GM23248 (cell line): ENCODE data around the gene ZEB2. TPM values are rescaled to one million over a fixed set of nuclear protein-coding genes. Genes with fewer than 3 reads are reported as not detected.

Experiments
- DNase-seq: peaks from one replicate; pipeline ENCODE4 v3.0.0-alpha.2; 2015
- H2AFZ ChIP-seq: fragments of 200-600 bp; sonication (generic); 2 replicates; pipeline ENCODE4 v1.6.1; 2016; ENCODE audit warnings: antibody characterized with exemption
- H3F3A ChIP-seq: fragments of 200-600 bp; sonication (generic); 2 replicates; pipeline ENCODE4 v1.6.1; 2016; ENCODE audit warnings: mild to moderate bottlenecking, antibody characterized with exemption, mixed run types; ENCODE audit not compliant: insufficient read depth
- H3K27ac ChIP-seq: fragments of 200-600 bp; sonication (generic); 2 replicates; pipeline ENCODE4 v1.5.1; 2016; ENCODE audit warnings: mild to moderate bottlenecking
- H3K27me3 ChIP-seq: fragments of 200-600 bp; sonication (generic); replicated peaks from 2 replicates; pipeline ENCODE4 v1.6.1; 2016; ENCODE audit warnings: mild to moderate bottlenecking; ENCODE audit not compliant: insufficient read depth
- H3K36me3 ChIP-seq: fragments of 200-600 bp; sonication (generic); 2 replicates; pipeline ENCODE4 v1.6.1; 2016; ENCODE audit warnings: low read depth, mild to moderate bottlenecking
- H3K4me1 ChIP-seq: fragments of 200-600 bp; sonication (generic); 2 replicates; pipeline ENCODE4 v1.6.1; 2016; ENCODE audit warnings: mild to moderate bottlenecking; ENCODE audit not compliant: insufficient read depth
- H3K4me2 ChIP-seq: fragments of 200-600 bp; sonication (generic); one replicate; pipeline ENCODE4 v1.6.1; 2016; ENCODE audit warnings: mild to moderate bottlenecking; ENCODE audit not compliant: unreplicated experiment
- H3K4me3 ChIP-seq: fragments of 200-600 bp; sonication (generic); 2 replicates; pipeline ENCODE4 v1.5.1; 2016; ENCODE audit warnings: mild to moderate bottlenecking
- H3K79me2 ChIP-seq: fragments of 200-600 bp; sonication (generic); 2 replicates; pipeline ENCODE4 v1.6.1; 2016; ENCODE audit warnings: mild to moderate bottlenecking; ENCODE audit not compliant: insufficient read depth
- H3K9ac ChIP-seq: fragments of 200-600 bp; sonication (generic); 2 replicates; pipeline ENCODE4 v1.6.1; 2016; ENCODE audit warnings: mild to moderate bottlenecking
- H3K9me2 ChIP-seq: fragments of 200-600 bp; sonication (generic); 2 replicates; pipeline ENCODE4 v1.6.1; 2016; ENCODE audit warnings: mixed run types, mild to moderate bottlenecking, moderate library complexity; ENCODE audit not compliant: insufficient read depth
- H3K9me3 ChIP-seq: fragments of 200-600 bp; sonication (generic); one replicate; pipeline ENCODE4 v1.6.1; 2017; ENCODE audit warnings: low read depth
- H4K20me1 ChIP-seq: fragments of 200-600 bp; sonication (generic); 2 replicates; pipeline ENCODE4 v1.6.0; 2016; ENCODE audit not compliant: insufficient read depth
- EZH2 ChIP-seq: fragments of 200-600 bp; sonication (generic); IDR thresholded peaks from 2 replicates; pipeline ENCODE4 v1.6.1; 2018; ENCODE audit warnings: antibody characterized with exemption, mild to moderate bottlenecking; ENCODE audit not compliant: insufficient read depth, poor library complexity, severe bottlenecking
- EZH2phosphoT487 ChIP-seq: fragments of 200-600 bp; sonication (generic); IDR thresholded peaks from 2 replicates; pipeline ENCODE4 v1.6.1; 2018; ENCODE audit warnings: antibody characterized with exemption, moderate library complexity, mild to moderate bottlenecking, low read depth; ENCODE audit not compliant: insufficient read depth
- WGBS, 2 experiments: methylation state at CpG; one replicate each; pipeline ENCODE4 v1.1.6; 2015 to 2017; ENCODE audit warnings: low lambda C conversion rate in 2 of 2, low coverage in 1 of 2; ENCODE audit errors: missing lambda C conversion rate in 2 of 2; 5-methylcytosine and 5-hydroxymethylcytosine counted together
- in situ Hi-C: fragments of 300-500 bp; cut with MboI; formaldehyde crosslinking; loops from 2 replicates; pipeline ENCODE4 v1.15.0; 2020
- polyA plus RNA-seq: library from polyadenylated mRNA; unstranded; fragments of >200 nt; fragmentation: Nextera tagmentation; extraction: Ambion mirVana; gene quantifications from 2 replicates; pipeline ENCODE4 v1.2.1, GENCODE V29; 2016
- total RNA-seq: library from RNA; depleted of rRNA; stranded (reverse); fragments of >200 nt; shearing (Covaris generic); gene quantifications from 2 replicates; pipeline ENCODE4 v1.2.3, GENCODE V29; 2014

The ZEB2 gene
- total and polyA plus RNA-seq, 2 experiments from 2014 or later: 26.2 to 46.8 TPM

GRCh38 chr2:144451443-144451842 lies 68.5 kb downstream of the ZEB2 start:
- Histone ChIP-seq H3K9me3 (no peaks in the 10 kb centered on the region), H3K27ac (peak overlapping the region; percentile 89), H3F3A (peaks cover 55% of the 10 kb centered on the region), H3K9me2 (no peaks in the 10 kb centered on the region), H3K9ac (no peak overlapping the region), H2AFZ (no peak overlapping the region), H4K20me1 (0 out of 2 replicates have a peak, but pooled peaks cover 3% of the 10 kb centered on the region), H3K4me3 (no peak overlapping the region), H3K4me2 (no peak overlapping the region), H3K36me3 (no peaks in the 10 kb centered on the region), H3K27me3 (no peaks in the 10 kb centered on the region), H3K79me2 (peaks cover 78% of the 10 kb centered on the region), H3K4me1 (peaks cover 61% of the 10 kb centered on the region)
- no peak for DNase-seq
- no peak for TF ChIP-seq EZH2
- WGBS, 2 experiments: 89 to 91% methylated on average over 2 of the region's 2 CpGs
- in situ Hi-C loops: no loop called here

- 0 out of 2 replicates have a peak, but pooled peaks cover 3% of the 10 kb centered on the region for H4K20me1 ChIP-seq
Observed at GRCh38 chr2:144449028-144449406, 70.9 kb downstream of the ZEB2 start.

DNA sequence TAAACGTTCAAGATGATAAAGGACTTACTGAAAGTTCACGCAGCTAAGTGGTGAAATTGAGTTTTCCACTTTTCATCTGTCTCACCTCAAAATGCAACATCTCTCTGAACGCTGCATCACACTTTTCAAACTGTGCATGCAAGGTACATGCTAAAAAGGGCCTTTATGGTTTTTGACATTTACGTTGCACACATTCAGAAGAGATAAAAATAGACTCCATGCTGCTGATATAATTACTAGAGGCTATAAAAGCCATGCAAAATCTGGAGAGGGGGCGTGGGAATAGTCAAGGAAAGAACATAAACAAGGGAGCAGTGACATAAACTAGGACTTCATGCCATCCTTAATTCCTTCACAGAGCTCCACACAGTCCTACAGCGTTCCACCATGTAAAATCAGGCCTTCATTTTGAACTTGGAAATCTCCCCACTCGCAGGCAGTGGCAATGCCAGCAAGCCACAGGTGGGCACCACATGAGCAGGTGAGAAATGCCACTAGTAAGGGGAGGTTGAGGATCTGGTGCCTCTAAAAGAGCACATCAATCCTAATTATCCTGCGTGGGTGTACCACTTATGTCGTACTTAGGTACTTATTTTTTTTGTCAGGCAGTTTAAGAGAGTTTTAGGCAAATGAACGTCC lies 71.4 kb downstream of the ZEB2 start:
- Histone ChIP-seq H3K27ac (no peak overlapping the region), H3K4me1 (peaks cover 38% of the 10 kb centered on the region), H3K79me2 (peaks cover 88% of the 10 kb centered on the region), H3K9me3 (no peaks in the 10 kb centered on the region), H3K36me3 (no peaks in the 10 kb centered on the region), H3K4me2 (peak overlapping the region; percentile 56), H3K9me2 (no peaks in the 10 kb centered on the region), H3K9ac (peak overlapping the region; percentile 39), H3K27me3 (no peaks in the 10 kb centered on the region), H3F3A (peaks cover 25% of the 10 kb centered on the region), H2AFZ (peak overlapping the region; percentile 5; the same call in 1 of the 2 replicates), H3K4me3 (no peak overlapping the region), H4K20me1 (0 out of 2 replicates have a peak, but pooled peaks cover 3% of the 10 kb centered on the region)
- TF ChIP-seq EZH2phosphoT487: no peak
- TF ChIP-seq EZH2: no peak
- in situ Hi-C loops: no loop called here
- WGBS, 2 experiments: 56 to 58% methylated on average over 10 of the region's 10 CpGs
- no peak for DNase-seq

More at GRCh38 chr2:144449028-144449406, 70.9 kb downstream of the ZEB2 start:
- H3K4me2 ChIP-seq: peak overlapping the region; percentile 56
- WGBS, 2 experiments: 24 to 32% methylated on average over 7 of the region's 7 CpGs
- peaks cover 83% of the 10 kb centered on the region for H3K79me2 ChIP-seq
- no peaks in the 10 kb centered on the region for H3K9me3 ChIP-seq
- no peaks in the 10 kb centered on the region for H3K9me2 ChIP-seq
- DNase-seq: peak; percentile 59
- no peak overlapping the region for H3K4me3 ChIP-seq
- no peaks in the 10 kb centered on the region for H3K36me3 ChIP-seq
- H3K27me3 ChIP-seq: no peaks in the 10 kb centered on the region
- H3K4me1 ChIP-seq: peaks cover 38% of the 10 kb centered on the region
- H2AFZ ChIP-seq: peak overlapping the region; percentile 5; the same call in 1 of the 2 replicates
- H3K27ac ChIP-seq: no peak overlapping the region
- in situ Hi-C loops: no loop called here
- H3F3A ChIP-seq: peaks cover 30% of the 10 kb centered on the region
- no peak for TF ChIP-seq EZH2phosphoT487
- no peak for TF ChIP-seq EZH2
- peak overlapping the region; percentile 39 for H3K9ac ChIP-seq

DNA sequence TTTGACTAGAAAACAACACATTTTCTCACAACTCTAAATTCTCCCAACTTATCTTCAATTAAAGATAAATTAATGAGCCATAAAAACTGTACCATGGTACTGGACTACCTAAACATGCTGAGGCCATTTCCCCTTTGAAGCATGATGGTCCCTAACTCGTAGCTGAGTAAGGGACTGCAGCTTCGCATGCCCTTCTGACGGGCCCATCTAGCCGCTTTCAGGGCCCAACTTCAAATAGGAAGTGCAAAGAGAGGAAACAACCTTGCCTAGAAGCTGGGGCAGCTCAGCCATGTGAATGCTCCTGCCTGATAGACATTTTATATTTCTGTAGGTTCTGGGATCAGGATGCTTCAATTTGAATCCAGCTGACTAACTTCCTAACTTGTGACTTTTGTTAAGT lies 72.4 kb downstream of the ZEB2 start:
- peaks cover 15% of the 10 kb centered on the region for H3F3A ChIP-seq
- H3K27me3 ChIP-seq: no peaks in the 10 kb centered on the region
- in situ Hi-C loops: no loop called here
- DNase-seq: no peak
- peaks cover 32% of the 10 kb centered on the region for H3K4me1 ChIP-seq
- H3K9me2 ChIP-seq: no peaks in the 10 kb centered on the region
- H3K36me3 ChIP-seq: no peaks in the 10 kb centered on the region
- peaks cover 98% of the 10 kb centered on the region for H3K79me2 ChIP-seq
- WGBS, 2 experiments: 96 to 99% methylated on average over 4 of the region's 4 CpGs
- H3K4me3 ChIP-seq: no peak overlapping the region
- H3K4me2 ChIP-seq: no peak overlapping the region
- H3K9ac ChIP-seq: no peak overlapping the region
- H3K9me3 ChIP-seq: no peaks in the 10 kb centered on the region
- no peak overlapping the region for H3K27ac ChIP-seq
- TF ChIP-seq EZH2 (no peak), EZH2phosphoT487 (no peak)
- 0 out of 2 replicates have a peak, but pooled peaks cover 3% of the 10 kb centered on the region for H4K20me1 ChIP-seq
- H2AFZ ChIP-seq: no peak overlapping the region
